ENCODE results near the gene ERMAP.

The ERMAP gene

GRCh38 chr1:42834803-42835202, 17.9 kb downstream of the ERMAP start (continued):
- no peak for TF ChIP-seq CSDC2 (CRISPR knock-in tag; IDR thresholded peaks at IDR 0.05)
- no peak for TF ChIP-seq RARB (CRISPR knock-in tag; IDR thresholded peaks at IDR 0.05)
- no peak for TF ChIP-seq ZFP30 (CRISPR knock-in tag; IDR thresholded peaks at IDR 0.05)
- TF ChIP-seq GLIS3 (CRISPR knock-in tag; IDR thresholded peaks at IDR 0.05) = no peak
- no peak for TF ChIP-seq ZNF8 (CRISPR knock-in tag; IDR thresholded peaks at IDR 0.05)
- no peak for TF ChIP-seq SNAI2 (CRISPR knock-in tag; IDR thresholded peaks at IDR 0.05)
- TF ChIP-seq PATZ1 (CRISPR knock-in tag; IDR thresholded peaks at IDR 0.05; ENCODE audit: borderline replicate concordance) = no peak

GRCh38 chr1:42835422-42835821, 18.5 kb downstream of the ERMAP start:
- TF ChIP-seq SNAI2 (CRISPR knock-in tag; IDR thresholded peaks at IDR 0.05) (no peak), ARNTL (CRISPR knock-in tag; IDR thresholded peaks at IDR 0.05; ENCODE audit: borderline replicate concordance, low read depth) (no peak), GLIS3 (CRISPR knock-in tag; IDR thresholded peaks at IDR 0.05) (no peak)
- ATAC-seq = no peak

- no peak for ATAC-seq
- TF ChIP-seq ZFP3 (CRISPR knock-in tag; IDR thresholded peaks at IDR 0.05) (no peak), PATZ1 (CRISPR knock-in tag; IDR thresholded peaks at IDR 0.05; ENCODE audit: borderline replicate concordance) (no peak), POU6F1 (CRISPR knock-in tag; IDR thresholded peaks at IDR 0.05; ENCODE audit: borderline replicate concordance, low read depth) (no peak), ZNF8 (CRISPR knock-in tag; IDR thresholded peaks at IDR 0.05) (no peak), ISL1 (CRISPR knock-in tag; IDR thresholded peaks at IDR 0.05) (no peak), BACH2 (CRISPR knock-in tag; IDR thresholded peaks at IDR 0.05; ENCODE audit: borderline replicate concordance) (no peak), RARB (CRISPR knock-in tag; IDR thresholded peaks at IDR 0.05) (no peak), TCF4 (CRISPR knock-in tag; IDR thresholded peaks at IDR 0.05; ENCODE audit: borderline replicate concordance) (no peak), OSR1 (CRISPR knock-in tag; IDR thresholded peaks at IDR 0.05) (no peak), ZFP30 (CRISPR knock-in tag; IDR thresholded peaks at IDR 0.05) (no peak), CSRNP3 (CRISPR knock-in tag; IDR thresholded peaks at IDR 0.05) (no peak), SNAI2 (CRISPR knock-in tag; IDR thresholded peaks at IDR 0.05) (no peak), ESRRG (CRISPR knock-in tag; IDR thresholded peaks at IDR 0.05) (no peak), CREB5 (CRISPR knock-in tag; IDR thresholded peaks at IDR 0.05; ENCODE audit: low read depth) (no peak), TOX (CRISPR knock-in tag; IDR thresholded peaks at IDR 0.05; ENCODE audit: borderline replicate concordance) (no peak), ARNTL (CRISPR knock-in tag; IDR thresholded peaks at IDR 0.05; ENCODE audit: borderline replicate concordance, low read depth) (no peak), CSDC2 (CRISPR knock-in tag; IDR thresholded peaks at IDR 0.05) (no peak)
These were observed 20.8 kb downstream of the ERMAP start for GRCh38 chr1:42837709-42838108.

- ATAC-seq = no peak
- TF ChIP-seq CREB5 (CRISPR knock-in tag; IDR thresholded peaks at IDR 0.05; ENCODE audit: low read depth) (no peak), POU6F1 (CRISPR knock-in tag; IDR thresholded peaks at IDR 0.05; ENCODE audit: borderline replicate concordance, low read depth) (no peak), TSHZ2 (CRISPR knock-in tag; IDR thresholded peaks at IDR 0.05) (no peak), ZC3H10 (CRISPR knock-in tag; IDR thresholded peaks at IDR 0.05) (no peak), TOX (CRISPR knock-in tag; IDR thresholded peaks at IDR 0.05; ENCODE audit: borderline replicate concordance) (no peak), BACH2 (CRISPR knock-in tag; IDR thresholded peaks at IDR 0.05; ENCODE audit: borderline replicate concordance) (no peak), ZFP30 (CRISPR knock-in tag; IDR thresholded peaks at IDR 0.05) (no peak)
These were observed 21.7 kb downstream of the ERMAP start for GRCh38 chr1:42838482-42839190.
